Neural progenitor cell (in vitro differentiated cells): ENCODE measurements around the gene WIPF2. TPM values are rescaled to one million over a fixed set of nuclear protein-coding genes. Genes with fewer than 3 reads are reported as not detected.
A peak's percentile ranks its signal among the peaks of the same experiment; 100 is the strongest.
"Not testable (repeated sequence)": the region's sequence is repeated elsewhere in the genome, so short reads cannot be mapped to it uniquely, and the experiment has no call there.

ENCODE experiments used
- DNase-seq: peaks from one replicate; pipeline ENCODE4 v3.0.0-alpha.2; 2016; ENCODE audit warnings: low spot score
- H2AFZ ChIP-seq: fragments of 200-600 bp; sonication (generic); replicated peaks from 2 replicates; pipeline ENCODE4 v1.6.1; 2016; ENCODE audit warnings: antibody characterized with exemption
- H3F3A ChIP-seq: fragments of 200-600 bp; sonication (generic); 2 replicates; pipeline ENCODE4 v1.6.1; 2016; ENCODE audit warnings: antibody characterized with exemption, low read depth
- H3K27ac ChIP-seq: fragments of 200-600 bp; sonication (generic); 2 replicates; pipeline ENCODE4 v1.5.1; 2016; ENCODE audit warnings: mild to moderate bottlenecking
- H3K27me3 ChIP-seq: fragments of 200-600 bp; sonication (generic); 2 replicates; pipeline ENCODE4 v1.6.1; 2016; ENCODE audit warnings: mild to moderate bottlenecking, moderate library complexity
- H3K36me3 ChIP-seq: fragments of 200-600 bp; sonication (generic); 2 replicates; pipeline ENCODE4 v1.5.1; 2016
- H3K4me1 ChIP-seq: fragments of 200-600 bp; sonication (generic); 2 replicates; pipeline ENCODE4 v1.6.1; 2016; ENCODE audit warnings: mixed run types
- H3K4me2 ChIP-seq: fragments of 200-600 bp; sonication (generic); 2 replicates; pipeline ENCODE4 v1.6.1; 2016
- H3K4me3 ChIP-seq: fragments of 200-600 bp; sonication (generic); 2 replicates; pipeline ENCODE4 v1.5.1; 2016
- H3K79me2 ChIP-seq: fragments of 200-600 bp; sonication (generic); 2 replicates; pipeline ENCODE4 v1.6.1; 2016; ENCODE audit warnings: low read depth
- H3K9ac ChIP-seq: fragments of 200-600 bp; sonication (generic); 2 replicates; pipeline ENCODE4 v1.6.1; 2016
- H3K9me3 ChIP-seq: fragments of 200-600 bp; sonication (generic); 2 replicates; pipeline ENCODE4 v1.5.1; 2016; ENCODE audit warnings: low read depth
- H4K20me1 ChIP-seq: fragments of 200-600 bp; sonication (generic); 2 replicates; pipeline ENCODE4 v1.6.1; 2016; ENCODE audit warnings: low read depth
- H3K27ac Mint-ChIP-seq: 3 replicates; pipeline ENCODE4 v1.8.0; 2021; ENCODE audit warnings: mixed read lengths
- H3K27me3 Mint-ChIP-seq: 2 replicates; pipeline ENCODE4 v1.8.0; 2022; ENCODE audit warnings: low read depth, mild to moderate bottlenecking, inconsistent platforms, moderate library complexity, mixed read lengths; ENCODE audit not compliant: insufficient read depth
- H3K36me3 Mint-ChIP-seq: 3 replicates; pipeline ENCODE4 v1.8.0; 2021; ENCODE audit warnings: mixed read lengths
- H3K4me1 Mint-ChIP-seq: 3 replicates; pipeline ENCODE4 v1.8.0; 2021; ENCODE audit warnings: mixed read lengths
- H3K4me3 Mint-ChIP-seq: 3 replicates; pipeline ENCODE4 v1.8.0; 2021; ENCODE audit warnings: mild to moderate bottlenecking, moderate library complexity, mixed read lengths
- H3K9me3 Mint-ChIP-seq: 3 replicates; pipeline ENCODE4 v1.8.0; 2020; ENCODE audit warnings: mixed read lengths
- EZH2 ChIP-seq: fragments of 200-600 bp; sonication (generic); IDR thresholded peaks from 2 replicates; pipeline ENCODE4 v1.6.1; 2017; ENCODE audit warnings: antibody characterized with exemption, mild to moderate bottlenecking, moderate library complexity
- EZH2phosphoT487 ChIP-seq: fragments of 200-600 bp; sonication (generic); IDR thresholded peaks from 2 replicates; pipeline ENCODE4 v1.6.1; 2017; ENCODE audit warnings: antibody characterized with exemption
- total RNA-seq: library from RNA; depleted of rRNA; stranded (reverse); fragments of >200 nt; gene quantifications from 2 replicates; pipeline ENCODE4 v1.2.3, GENCODE V29; 2015; ENCODE audit warnings: low replicate concordance
- TF ChIP-seq, protein P1 (sequence below): fragments of 200-600 bp; sonication (generic); IDR thresholded peaks from 2 replicates; pipeline ENCODE4 v1.5.1; 2017; ENCODE audit warnings: antibody characterized with exemption, mild to moderate bottlenecking

Gene WIPF2
- total RNA-seq, 1 donor from 2014 or later = 6.8 TPM

DNA sequence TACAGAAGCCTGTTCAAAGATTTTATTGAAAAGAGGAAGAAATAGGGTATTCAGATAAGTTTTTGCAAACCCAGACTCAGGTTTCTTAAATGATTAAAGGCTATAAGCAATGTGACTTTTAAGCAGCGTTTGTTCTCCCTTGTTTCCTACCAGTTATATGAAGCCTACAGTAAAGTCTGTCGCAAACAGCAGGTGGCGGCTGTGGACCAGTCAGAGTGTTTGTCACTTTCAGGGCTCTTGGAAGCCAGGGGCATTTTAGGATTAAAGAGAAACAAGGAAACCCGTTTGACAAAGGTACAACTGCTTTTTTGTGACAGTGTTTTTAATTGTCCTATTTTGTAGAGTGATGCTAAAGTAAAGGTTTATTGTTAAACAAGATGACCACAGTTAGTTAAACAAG lies 82.2 kb downstream of the WIPF2 start:
- H3K27me3 ChIP-seq = no peaks in the 10 kb centered on the region
- H2AFZ ChIP-seq = no peak overlapping the region
- Mint-ChIP-seq H3K27me3 (no peaks in the 10 kb centered on the region), H3K36me3 (peaks cover 12% of the 10 kb centered on the region), H3K9me3 (no peaks in the 10 kb centered on the region), H3K27ac (no peak overlapping the region), H3K4me1 (peaks cover 15% of the 10 kb centered on the region), H3K4me3 (no peak overlapping the region)
- H3K36me3 ChIP-seq = no peaks in the 10 kb centered on the region
- no peak overlapping the region for H3K27ac ChIP-seq
- peaks cover 5% of the 10 kb centered on the region for H3K4me1 ChIP-seq
- H3K9ac ChIP-seq = no peak overlapping the region
- H3K79me2 ChIP-seq = peaks cover 9% of the 10 kb centered on the region
- no peaks in the 10 kb centered on the region for H3K9me3 ChIP-seq
- no peak for DNase-seq
- TF ChIP-seq, protein P1, sequence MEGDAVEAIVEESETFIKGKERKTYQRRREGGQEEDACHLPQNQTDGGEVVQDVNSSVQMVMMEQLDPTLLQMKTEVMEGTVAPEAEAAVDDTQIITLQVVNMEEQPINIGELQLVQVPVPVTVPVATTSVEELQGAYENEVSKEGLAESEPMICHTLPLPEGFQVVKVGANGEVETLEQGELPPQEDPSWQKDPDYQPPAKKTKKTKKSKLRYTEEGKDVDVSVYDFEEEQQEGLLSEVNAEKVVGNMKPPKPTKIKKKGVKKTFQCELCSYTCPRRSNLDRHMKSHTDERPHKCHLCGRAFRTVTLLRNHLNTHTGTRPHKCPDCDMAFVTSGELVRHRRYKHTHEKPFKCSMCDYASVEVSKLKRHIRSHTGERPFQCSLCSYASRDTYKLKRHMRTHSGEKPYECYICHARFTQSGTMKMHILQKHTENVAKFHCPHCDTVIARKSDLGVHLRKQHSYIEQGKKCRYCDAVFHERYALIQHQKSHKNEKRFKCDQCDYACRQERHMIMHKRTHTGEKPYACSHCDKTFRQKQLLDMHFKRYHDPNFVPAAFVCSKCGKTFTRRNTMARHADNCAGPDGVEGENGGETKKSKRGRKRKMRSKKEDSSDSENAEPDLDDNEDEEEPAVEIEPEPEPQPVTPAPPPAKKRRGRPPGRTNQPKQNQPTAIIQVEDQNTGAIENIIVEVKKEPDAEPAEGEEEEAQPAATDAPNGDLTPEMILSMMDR = peak; percentile 31
- TF ChIP-seq EZH2phosphoT487 (no peak), EZH2 (no peak)
- peaks cover 18% of the 10 kb centered on the region for H4K20me1 ChIP-seq
- no peak overlapping the region for H3K4me2 ChIP-seq
- H3K4me3 ChIP-seq = no peak overlapping the region
- H3F3A ChIP-seq = peaks cover 44% of the 10 kb centered on the region

DNA sequence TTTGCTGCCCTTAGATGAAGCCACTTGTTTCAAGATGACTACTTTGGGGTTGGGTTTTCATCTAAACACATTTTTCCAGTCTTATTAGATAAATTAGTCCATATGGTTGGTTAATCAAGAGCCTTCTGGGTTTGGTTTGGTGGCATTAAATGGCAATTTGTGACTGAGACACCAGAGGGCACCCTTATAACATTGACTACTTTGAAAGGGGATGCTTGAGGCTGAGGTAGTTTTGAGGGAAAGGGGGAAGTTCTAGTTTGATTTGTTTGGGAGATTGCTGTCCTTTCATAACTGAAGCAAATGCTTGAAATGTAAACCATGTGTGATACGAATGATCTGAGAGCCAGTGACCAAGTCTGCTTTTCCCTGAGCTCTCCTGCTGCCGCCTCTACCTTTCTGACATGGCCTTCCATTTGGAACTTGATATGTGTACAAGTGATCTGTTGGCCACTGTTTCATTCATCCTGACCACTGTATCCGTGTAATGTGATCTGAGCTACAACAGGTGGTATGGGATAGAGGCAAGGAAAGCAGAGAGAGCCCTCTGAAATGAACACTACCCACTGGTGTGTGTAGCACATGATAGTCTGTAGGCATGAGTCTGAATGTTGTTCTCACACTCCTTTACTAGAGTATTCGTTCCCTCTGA lies 84.0 kb downstream of the WIPF2 start:
- no peak overlapping the region for H3K4me3 ChIP-seq

DNA sequence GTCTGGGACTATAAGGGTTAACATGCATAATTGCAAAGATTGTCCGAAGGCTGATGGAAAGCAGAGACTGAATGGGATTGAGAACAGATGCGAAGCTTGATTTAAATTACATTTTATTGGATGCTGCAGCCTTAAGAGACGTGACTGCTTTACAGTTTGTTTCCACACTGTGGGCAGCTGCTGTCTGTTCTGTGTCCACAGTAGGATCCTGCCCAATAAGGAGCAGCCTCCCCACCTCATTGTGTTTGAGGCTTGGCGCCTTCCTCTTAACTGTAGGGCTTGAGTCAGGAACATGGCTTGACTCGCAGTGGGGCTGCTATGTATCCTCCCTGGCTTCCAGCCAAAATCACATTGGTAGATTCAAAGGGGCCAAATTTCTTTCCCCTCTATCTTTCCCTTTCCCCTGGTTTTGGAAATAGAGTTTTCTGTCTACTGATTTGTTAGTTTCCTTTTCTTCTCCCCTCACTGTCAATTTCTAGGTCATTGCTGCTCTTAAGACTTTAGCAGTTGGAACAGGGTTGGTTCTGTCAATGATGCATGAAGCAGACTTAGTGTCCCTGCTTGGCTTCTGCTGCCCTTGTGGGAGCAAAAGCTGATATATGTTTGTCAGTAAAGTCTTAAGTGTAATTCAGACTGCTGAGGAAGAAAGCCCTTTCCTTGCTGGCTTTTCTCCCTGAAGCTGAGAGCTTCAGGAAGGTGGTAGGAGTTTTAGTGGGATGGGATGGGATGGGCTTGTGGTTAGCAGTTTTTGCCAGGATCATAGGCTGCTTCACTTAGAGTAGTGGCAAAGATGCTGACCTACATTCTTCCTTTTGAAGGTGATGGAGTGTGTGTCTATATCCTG lies 84.8 kb downstream of the WIPF2 start:
- no peak overlapping the region for H2AFZ ChIP-seq
- H3K79me2 ChIP-seq = no peaks in the 10 kb centered on the region
- Mint-ChIP-seq H3K9me3 (no peaks in the 10 kb centered on the region), H3K36me3 (peaks cover 4% of the 10 kb centered on the region), H3K27me3 (no peaks in the 10 kb centered on the region), H3K4me3 (no peak overlapping the region), H3K4me1 (peaks cover 15% of the 10 kb centered on the region), H3K27ac (no peak overlapping the region)
- H3K4me1 ChIP-seq = peaks cover 31% of the 10 kb centered on the region
- peaks cover 64% of the 10 kb centered on the region for H3F3A ChIP-seq
- H3K4me2 ChIP-seq = no peak overlapping the region
- no peaks in the 10 kb centered on the region for H3K27me3 ChIP-seq
- no peak overlapping the region for H3K4me3 ChIP-seq
- H3K9ac ChIP-seq = no peak overlapping the region
- H4K20me1 ChIP-seq = peaks cover 21% of the 10 kb centered on the region
- H3K9me3 ChIP-seq = no peaks in the 10 kb centered on the region
- no peak overlapping the region for H3K27ac ChIP-seq
- no peak for DNase-seq
- no peak for TF ChIP-seq EZH2
- no peak for TF ChIP-seq EZH2phosphoT487
- TF ChIP-seq, protein P1 = no peak
- no peaks in the 10 kb centered on the region for H3K36me3 ChIP-seq

More for the DNA sequence above, 84.0 kb downstream of the WIPF2 start:
- H3K36me3 Mint-ChIP-seq = peaks cover 6% of the 10 kb centered on the region
- H3K4me1 ChIP-seq = peaks cover 23% of the 10 kb centered on the region
- H3K9me3 ChIP-seq = no peaks in the 10 kb centered on the region
- H3K79me2 ChIP-seq = no peaks in the 10 kb centered on the region
- H3K36me3 ChIP-seq = no peaks in the 10 kb centered on the region
- no peak overlapping the region for H3K27ac ChIP-seq
- H3F3A ChIP-seq = peaks cover 62% of the 10 kb centered on the region
- peak; percentile 63 for DNase-seq
- H3K9me3 Mint-ChIP-seq = no peaks in the 10 kb centered on the region
- no peak overlapping the region for H2AFZ ChIP-seq
- no peaks in the 10 kb centered on the region for H3K27me3 ChIP-seq
- H3K27ac Mint-ChIP-seq = no peak overlapping the region
- no peaks in the 10 kb centered on the region for H3K27me3 Mint-ChIP-seq
- H3K9ac ChIP-seq = no peak overlapping the region
- H3K4me3 Mint-ChIP-seq = no peak overlapping the region
- peaks cover 25% of the 10 kb centered on the region for H4K20me1 ChIP-seq
- TF ChIP-seq, protein P1 = peak; percentile 81
- no peak for TF ChIP-seq EZH2
- no peak overlapping the region for H3K4me2 ChIP-seq
- peaks cover 15% of the 10 kb centered on the region for H3K4me1 Mint-ChIP-seq

DNA sequence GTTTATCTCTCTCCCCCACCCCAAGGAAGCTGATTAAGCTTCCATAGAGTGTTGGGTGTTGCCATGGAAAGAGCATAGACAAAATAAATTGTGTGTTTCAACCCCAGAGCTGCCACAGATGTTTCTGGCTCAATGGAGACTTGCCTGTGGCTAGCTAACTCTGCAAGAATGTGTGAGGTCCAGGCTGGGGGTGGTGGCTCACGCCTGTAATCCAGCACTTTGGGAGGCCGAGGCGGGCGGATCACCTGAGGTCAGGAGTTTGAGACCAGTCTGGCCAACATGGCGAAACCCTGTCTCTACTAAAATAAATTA lies 85.4 kb downstream of the WIPF2 start:
- Histone ChIP-seq H3K4me1 (peaks cover 33% of the 10 kb centered on the region), H3F3A (peaks cover 64% of the 10 kb centered on the region), H4K20me1 (peaks cover 21% of the 10 kb centered on the region)
- not testable (repeated sequence) for H3K27ac Mint-ChIP-seq, H3K4me3 ChIP-seq, H2AFZ ChIP-seq, H3K27me3 Mint-ChIP-seq, H3K27me3 ChIP-seq, H3K9me3 ChIP-seq, H3K27ac ChIP-seq, H3K79me2 ChIP-seq, H3K4me2 ChIP-seq, H3K36me3 ChIP-seq, H3K9me3 Mint-ChIP-seq, H3K9ac ChIP-seq, DNase-seq, H3K36me3 Mint-ChIP-seq, H3K4me3 Mint-ChIP-seq
- H3K4me1 Mint-ChIP-seq = peaks cover 15% of the 10 kb centered on the region

DNA sequence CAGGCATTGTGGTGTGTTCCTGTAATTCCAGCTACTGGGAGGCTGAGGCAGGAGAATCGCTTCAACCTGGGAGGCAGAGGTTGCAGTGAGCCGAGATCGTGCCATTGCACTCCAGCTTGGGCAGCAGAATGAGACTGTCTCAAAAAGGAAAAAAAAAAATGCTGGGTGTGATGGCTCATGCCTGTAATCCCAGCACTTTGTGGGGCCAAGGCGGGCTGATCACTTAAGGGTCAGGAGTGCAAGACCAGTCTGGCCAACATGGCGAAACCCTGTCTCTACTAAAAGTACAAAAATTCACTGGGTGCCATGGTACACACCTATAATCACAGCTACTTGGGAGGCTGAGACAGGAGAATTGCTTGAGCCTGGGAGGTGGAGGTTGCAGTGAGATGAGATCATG lies 85.8 kb downstream of the WIPF2 start:
- H3K27me3 ChIP-seq, H3K79me2 ChIP-seq, H3K27ac Mint-ChIP-seq, H2AFZ ChIP-seq, H3K27ac ChIP-seq, H3K36me3 Mint-ChIP-seq, H3K4me3 Mint-ChIP-seq, H3K4me2 ChIP-seq, H3K4me3 ChIP-seq, H3K9ac ChIP-seq, H3K36me3 ChIP-seq, H3K27me3 Mint-ChIP-seq, DNase-seq, H3K9me3 ChIP-seq, H3K9me3 Mint-ChIP-seq: not testable (repeated sequence)
- peaks cover 37% of the 10 kb centered on the region for H3K4me1 ChIP-seq
- peaks cover 64% of the 10 kb centered on the region for H3F3A ChIP-seq
- H4K20me1 ChIP-seq = peaks cover 21% of the 10 kb centered on the region
- peaks cover 15% of the 10 kb centered on the region for H3K4me1 Mint-ChIP-seq
